D721Med (cell line): ENCODE data around the gene RNF149.

ENCODE experiments used
- DNase-seq: peaks from one replicate; pipeline ENCODE4 v3.0.0; 2011; ENCODE audit warnings: low spot score; ENCODE audit not compliant: insufficient read length
- FAIRE-seq: peaks from 2 replicates; lab custom pipeline; 2011; peaks lifted over from hg19 to GRCh38; lab: Jason Lieb, UNC
- CTCF ChIP-seq: IDR thresholded peaks from 2 replicates; pipeline ENCODE4 v1.5.1; 2012; ENCODE audit warnings: mild to moderate bottlenecking, control low read depth; ENCODE audit not compliant: insufficient read depth; ENCODE audit errors: missing control alignments

Gene RNF149

GRCh38 chr2:101262142-101262541, 46.4 kb downstream of the RNF149 start:
- no peak for TF ChIP-seq CTCF
- FAIRE-seq (no peak), DNase-seq (no peak)

- DNase-seq = no peak
Observed at GRCh38 chr2:101258804-101259203, 49.7 kb downstream of the RNF149 start.

GRCh38 chr2:101256316-101256715, 52.2 kb downstream of the RNF149 start:
- TF ChIP-seq CTCF = no peak
- no peak for FAIRE-seq
- no peak for DNase-seq

More at GRCh38 chr2:101258804-101259203, 49.7 kb downstream of the RNF149 start:
- no peak for TF ChIP-seq CTCF
- no peak for FAIRE-seq

GRCh38 chr2:101255501-101255900, 53.0 kb downstream of the RNF149 start:
- DNase-seq (no peak), FAIRE-seq (no peak)
- TF ChIP-seq CTCF = no peak

GRCh38 chr2:101253703-101254450, 54.6 kb downstream of the RNF149 start:
- FAIRE-seq (no peak), DNase-seq (no peak)
- TF ChIP-seq CTCF = no peak

GRCh38 chr2:101253013-101253702, 55.3 kb downstream of the RNF149 start:
- FAIRE-seq = no peak
- no peak for DNase-seq
- no peak for TF ChIP-seq CTCF
